GM19023 (cell line): ENCODE results near the gene CEBPB.
"Not testable (repeated sequence)": the region's sequence is repeated elsewhere in the genome, so short reads cannot be mapped to it uniquely, and the experiment has no call there.

Experiments used
- ATAC-seq: cut with Tn5 transposase; IDR thresholded peaks from one replicate; pipeline ENCODE4 v1.9.1; 2021; ENCODE audit warnings: mild to moderate bottlenecking, moderate library complexity; ENCODE audit not compliant: unreplicated experiment

CEBPB gene

GRCh38 chr20:50208815-50209214, 18.2 kb downstream of the CEBPB start:
- ATAC-seq = not testable (repeated sequence)

GRCh38 chr20:50210066-50210619, 19.5 kb downstream of the CEBPB start:
- ATAC-seq = no peak

GRCh38 chr20:50211091-50211490, 20.5 kb downstream of the CEBPB start:
- ATAC-seq = no peak

GRCh38 chr20:50213531-50214106, 23.0 kb downstream of the CEBPB start:
- ATAC-seq = no peak

GRCh38 chr20:50214226-50215024, 23.8 kb downstream of the CEBPB start:
- ATAC-seq = no peak

- no peak for ATAC-seq
Measured at GRCh38 chr20:50215101-50215690, 24.6 kb downstream of the CEBPB start.

GRCh38 chr20:50215926-50216325, 25.3 kb downstream of the CEBPB start:
- ATAC-seq = no peak

- no peak for ATAC-seq
Measured at GRCh38 chr20:50216543-50217206, 26.0 kb downstream of the CEBPB start.

GRCh38 chr20:50217207-50217949, 26.7 kb downstream of the CEBPB start:
- no peak for ATAC-seq

- ATAC-seq = no peak
Measured at GRCh38 chr20:50218987-50219435, 28.4 kb downstream of the CEBPB start.

- no peak for ATAC-seq
Measured at GRCh38 chr20:50219600-50219999, 29.0 kb downstream of the CEBPB start.

GRCh38 chr20:50220093-50220893, 29.7 kb downstream of the CEBPB start:
- no peak for ATAC-seq

GRCh38 chr20:50220894-50221365, 30.3 kb downstream of the CEBPB start:
- no peak for ATAC-seq

GRCh38 chr20:50221501-50222308, 31.1 kb downstream of the CEBPB start:
- no peak for ATAC-seq

- ATAC-seq = no peak
Measured at GRCh38 chr20:50222309-50223038, 31.8 kb downstream of the CEBPB start.

GRCh38 chr20:50223039-50224005, 32.7 kb downstream of the CEBPB start:
- no peak for ATAC-seq

- ATAC-seq = no peak
Measured at GRCh38 chr20:50224052-50224451, 33.4 kb downstream of the CEBPB start.
